ENCODE data around the gene BIN2.

BIN2 gene

DNA sequence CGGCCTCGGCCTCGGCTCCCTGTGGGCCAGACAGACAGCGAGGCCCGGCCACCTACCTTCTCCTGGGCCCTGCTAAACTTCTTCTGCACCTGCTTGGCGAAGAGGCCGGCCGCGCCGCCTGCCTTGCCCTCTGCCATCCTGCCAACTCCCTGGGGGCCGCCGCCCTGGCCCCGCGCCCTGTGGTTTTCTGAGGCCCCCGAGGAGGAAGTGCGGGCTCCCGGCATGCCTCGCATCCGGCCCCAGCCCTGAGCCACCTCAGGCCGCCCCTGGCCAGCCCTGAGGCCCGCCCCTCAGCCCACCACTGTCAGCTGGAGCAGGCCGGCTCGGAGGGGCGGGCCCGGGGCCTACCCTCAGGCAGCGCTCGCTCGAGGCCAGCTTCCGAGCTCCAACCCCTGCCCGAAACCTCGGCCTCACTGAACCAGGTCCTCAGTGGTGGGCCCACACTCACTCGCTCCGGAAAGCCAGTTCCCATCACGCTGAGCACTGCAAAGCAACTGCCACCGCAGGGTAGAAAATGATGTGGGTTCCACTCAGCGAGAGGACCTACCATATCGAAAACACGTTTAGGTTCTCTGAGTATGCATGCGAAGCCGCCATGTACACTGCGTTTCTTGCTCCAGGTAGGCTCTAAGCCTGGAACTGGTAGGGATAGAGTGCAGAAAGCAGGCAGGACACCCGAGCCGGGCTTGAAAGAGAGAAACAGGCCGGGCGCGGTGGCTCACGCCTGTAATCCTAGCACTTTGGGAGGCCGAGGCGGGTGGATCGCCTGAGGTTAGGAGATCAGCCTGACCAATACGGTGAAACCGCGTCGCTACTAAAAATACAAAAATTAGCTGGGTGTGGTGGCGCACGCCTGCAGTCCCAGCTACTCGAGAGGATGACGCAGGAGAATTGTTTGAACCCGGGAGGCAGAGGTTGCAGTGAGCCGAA, at the start of gene BIN2:
TSS of gene BIN2 (minus strand) at position 209 of the 930 bp plus-strand sequence. CDS start at position 137, 72 bp downstream.
- DNase-seq, result no peak

DNA sequence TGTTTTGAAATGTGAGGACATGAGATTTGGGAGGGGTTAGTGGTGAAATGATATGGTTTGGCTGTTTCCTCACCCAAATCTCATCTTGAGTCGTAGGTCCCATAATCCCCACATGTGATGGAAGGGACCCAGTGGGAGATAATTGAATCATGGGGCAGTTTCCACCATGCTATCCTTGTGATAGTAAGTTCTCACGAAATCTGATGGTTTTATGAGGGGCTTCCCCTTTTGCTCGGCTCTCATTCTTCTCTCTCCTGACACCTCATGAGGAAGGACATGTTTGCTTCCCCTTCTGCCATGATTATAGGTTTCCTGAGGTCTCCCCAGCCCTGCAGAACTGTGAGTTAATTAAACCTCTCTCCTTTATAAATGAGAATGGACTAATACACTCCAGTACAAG, 49.2 kb upstream of the BIN2 start:
- no peak for DNase-seq

DNA sequence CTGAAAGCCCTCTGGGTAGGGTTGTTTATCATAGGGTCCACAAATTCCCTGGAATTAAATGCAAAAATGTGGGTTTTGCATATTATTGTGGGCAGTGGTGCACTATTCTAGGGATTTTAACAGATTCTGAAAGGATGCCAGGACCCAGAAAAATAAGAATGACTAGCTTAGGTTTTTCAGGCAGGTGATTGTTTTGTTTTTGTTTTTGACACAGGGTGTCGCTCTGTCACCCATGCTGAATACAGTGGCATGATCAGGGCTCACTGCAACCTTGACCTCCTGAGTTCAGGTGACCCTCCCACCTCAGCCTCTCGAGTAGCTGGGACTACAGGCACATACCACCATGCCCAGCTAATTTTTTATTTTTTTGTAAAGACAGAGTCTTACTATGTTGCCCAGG, 48.0 kb upstream of the BIN2 start:
- no peak for DNase-seq

DNA sequence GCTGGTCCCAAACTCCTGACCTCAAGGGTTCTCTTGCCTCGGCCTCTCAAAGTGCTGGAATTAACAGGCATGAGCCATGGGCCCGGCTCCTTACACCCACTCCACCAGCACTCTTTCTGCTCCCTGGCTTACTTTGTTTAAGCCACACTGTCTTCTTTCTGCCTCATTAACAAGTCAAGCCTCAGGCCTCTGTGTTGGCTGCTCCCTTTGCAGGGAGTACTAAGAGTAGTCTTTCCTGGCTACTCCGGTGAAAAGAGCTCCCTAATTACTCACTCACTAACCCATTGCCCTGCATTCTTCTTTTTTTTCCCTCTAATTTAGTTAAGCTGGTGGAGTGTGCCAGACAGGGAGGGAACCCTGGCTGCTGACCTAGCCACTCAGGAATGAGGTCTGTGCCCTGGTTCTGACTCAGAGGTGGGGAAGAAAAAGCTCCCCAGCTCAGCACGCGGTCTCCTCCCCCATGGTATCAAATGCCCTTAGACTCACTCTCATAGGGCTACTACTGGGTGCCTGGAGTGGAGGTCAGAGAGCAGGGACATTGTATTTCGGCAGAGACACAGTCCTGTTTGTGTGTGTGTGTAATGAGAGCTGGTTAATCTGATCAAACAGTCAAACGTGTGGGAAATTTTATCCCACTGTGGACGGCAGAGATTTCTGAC, 47.5 kb upstream of the BIN2 start:
- peak; percentile 99 for DNase-seq

DNA sequence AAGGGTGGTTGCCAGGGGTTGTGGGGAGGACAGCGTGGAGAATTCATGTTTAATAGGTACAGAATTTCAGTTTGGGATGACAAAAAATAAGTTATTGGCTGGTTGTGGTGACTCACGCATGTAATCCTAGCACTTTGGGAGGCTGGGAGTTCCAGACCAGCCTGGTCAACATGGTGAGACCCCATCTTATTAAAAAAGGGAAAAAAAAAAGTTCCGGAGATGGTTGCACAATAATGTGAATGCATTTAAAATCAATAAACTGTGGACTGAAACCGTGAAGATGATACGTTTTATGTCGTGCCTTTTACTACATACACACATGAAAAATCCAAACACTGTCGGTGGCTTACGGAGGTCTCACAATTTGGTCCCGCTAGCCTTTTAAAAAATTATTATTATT, 46.7 kb upstream of the BIN2 start:
- no peak for DNase-seq

DNA sequence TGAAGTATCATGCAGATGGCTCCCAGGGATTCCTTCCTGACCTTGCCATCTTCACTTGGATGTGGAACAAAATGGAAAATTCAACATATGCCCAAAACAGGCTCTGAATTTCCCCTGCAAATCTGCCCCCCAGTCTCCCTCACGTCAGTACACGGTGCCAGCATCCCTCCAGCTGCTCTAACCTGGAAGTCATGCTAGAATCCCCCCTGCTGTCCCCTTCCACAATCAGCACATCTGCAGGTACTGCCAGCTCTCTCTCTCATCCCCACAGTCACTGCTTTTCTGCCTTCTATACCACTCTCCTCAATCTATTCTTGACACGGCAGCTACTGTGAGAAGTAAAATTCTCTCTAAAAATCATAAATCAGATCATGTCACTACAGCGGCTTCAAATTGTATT, 45.6 kb upstream of the BIN2 start:
- DNase-seq, result no peak

DNA sequence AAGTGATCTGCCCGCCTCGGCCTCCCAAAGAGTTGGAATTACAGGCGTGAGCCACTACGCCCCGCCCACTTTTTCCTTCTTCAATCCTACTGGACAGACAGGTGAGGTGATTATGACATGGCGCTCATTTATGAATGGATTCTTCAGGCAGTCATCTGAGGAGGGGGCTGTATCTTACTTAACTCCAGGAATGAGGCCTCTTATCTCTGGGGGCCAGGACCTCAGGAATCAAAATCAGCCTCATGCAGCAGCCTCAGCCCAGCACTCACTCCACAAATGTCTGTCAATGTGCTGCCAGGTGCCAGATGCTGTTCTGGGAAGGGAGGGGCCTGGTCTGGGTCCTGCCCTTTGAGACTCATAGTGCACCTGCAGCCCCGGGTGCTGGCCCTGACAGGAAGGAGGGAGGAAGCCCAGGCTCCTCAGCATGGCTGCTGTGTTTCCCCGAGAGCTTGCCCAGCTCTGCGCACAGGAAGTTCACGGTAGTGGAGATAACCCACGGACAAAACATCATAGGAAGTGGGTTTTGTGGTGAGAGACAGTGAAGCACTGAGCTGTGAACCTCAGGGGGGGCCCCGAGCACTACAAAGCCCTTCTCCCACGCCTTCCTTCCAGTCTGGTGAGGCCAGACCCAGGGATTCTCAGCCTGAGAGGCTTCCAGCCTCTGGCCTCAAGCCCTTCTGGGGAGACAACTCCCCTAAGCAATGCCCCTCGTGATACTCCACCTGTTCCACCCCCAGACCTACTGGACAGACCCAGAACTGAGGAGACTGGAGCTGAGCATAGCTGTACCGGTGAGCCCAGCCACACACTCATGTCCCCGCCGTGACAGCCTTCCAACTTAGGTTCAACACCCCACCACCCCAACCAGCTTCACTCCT, 44.9 kb upstream of the BIN2 start:
- DNase-seq, result peak; percentile 38

DNA sequence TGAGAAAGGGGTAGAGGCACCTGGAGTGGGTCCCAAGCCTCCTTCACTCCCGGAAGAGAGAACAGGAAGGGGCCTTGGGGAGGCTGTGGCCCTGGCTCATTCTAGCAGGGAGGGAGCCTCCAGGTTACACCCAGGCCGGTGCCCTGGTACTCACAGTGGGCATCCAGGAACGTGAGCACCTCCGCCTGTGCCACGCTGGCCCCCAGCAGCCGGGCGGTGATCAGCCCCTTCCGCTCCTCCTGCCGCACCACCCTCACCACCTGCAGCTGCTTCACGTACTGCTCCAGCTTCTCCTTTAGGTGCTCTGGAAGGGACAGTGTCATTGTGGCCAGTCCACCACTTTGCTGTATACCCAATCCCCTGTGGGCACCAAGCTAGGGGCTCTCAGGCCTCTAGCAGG, 41.3 kb upstream of the BIN2 start:
- no peak for DNase-seq

DNA sequence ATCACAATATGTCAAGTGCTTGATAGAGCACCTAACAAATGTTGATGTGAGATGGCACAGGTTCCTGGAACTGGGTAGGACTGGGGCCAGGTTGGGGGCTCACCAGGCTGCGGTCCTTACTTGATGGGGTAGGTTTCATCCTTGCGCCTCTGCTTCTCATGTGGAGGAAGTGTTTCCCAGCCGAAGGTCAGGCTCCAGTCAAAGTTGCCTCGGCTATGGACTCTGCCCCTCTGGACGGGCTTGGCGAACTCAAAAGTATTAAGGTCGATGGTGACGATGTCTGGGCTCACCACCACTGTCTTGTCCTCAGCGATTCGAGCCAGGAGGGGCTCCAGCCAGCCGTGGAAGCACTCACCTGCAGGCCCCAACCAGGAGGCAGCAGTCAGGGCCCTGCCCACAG, 40.0 kb upstream of the BIN2 start:
- no peak for DNase-seq

DNA sequence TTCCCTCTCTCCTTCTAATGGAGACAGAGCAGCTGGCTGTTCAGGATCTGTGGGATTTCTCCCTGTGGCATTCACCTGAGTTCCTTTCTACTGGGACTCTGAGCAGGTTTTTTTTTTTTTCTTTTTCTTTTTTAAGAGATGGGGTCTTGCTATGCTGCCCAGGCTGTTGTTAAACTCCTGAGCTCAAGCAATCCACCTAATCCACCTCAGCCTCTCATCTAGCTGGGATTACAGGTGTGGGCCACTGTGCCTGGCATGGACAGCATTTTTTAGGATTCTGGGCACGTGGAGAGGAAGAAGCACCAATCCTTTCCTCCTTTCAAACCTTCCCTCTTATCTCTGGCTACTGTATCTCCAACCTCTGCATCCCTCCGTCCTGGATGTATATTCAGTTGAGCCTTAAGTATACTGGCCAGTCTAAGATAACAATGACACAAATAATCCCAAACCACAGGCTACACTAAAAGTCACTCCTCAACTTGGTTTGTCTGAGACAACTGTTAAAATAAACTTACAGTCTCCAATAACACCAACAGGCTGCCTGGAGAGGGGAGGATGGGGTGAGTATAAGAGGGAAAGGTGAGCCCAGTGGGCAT, 38.9 kb upstream of the BIN2 start:
- no peak for DNase-seq

DNA sequence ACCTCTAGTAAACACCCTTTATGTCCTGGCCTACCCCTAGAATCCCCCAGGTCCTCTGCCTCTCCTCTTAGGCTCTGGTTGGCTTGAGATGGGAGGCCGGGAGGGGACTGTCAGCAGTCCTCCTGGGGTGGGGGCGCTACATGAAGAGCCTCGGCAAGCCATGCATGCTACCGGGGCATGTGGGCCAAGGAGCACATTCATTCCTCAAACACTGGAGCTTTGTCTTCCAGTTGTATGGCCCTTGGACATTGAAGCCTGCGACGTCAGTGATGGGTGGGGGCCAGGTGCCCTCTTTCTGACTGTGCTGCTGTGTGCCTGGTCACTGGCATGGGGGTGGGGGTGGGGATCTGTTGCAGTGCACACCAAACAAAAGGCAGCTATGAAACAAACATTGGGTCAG, 38.3 kb upstream of the BIN2 start:
- no peak for DNase-seq

DNA sequence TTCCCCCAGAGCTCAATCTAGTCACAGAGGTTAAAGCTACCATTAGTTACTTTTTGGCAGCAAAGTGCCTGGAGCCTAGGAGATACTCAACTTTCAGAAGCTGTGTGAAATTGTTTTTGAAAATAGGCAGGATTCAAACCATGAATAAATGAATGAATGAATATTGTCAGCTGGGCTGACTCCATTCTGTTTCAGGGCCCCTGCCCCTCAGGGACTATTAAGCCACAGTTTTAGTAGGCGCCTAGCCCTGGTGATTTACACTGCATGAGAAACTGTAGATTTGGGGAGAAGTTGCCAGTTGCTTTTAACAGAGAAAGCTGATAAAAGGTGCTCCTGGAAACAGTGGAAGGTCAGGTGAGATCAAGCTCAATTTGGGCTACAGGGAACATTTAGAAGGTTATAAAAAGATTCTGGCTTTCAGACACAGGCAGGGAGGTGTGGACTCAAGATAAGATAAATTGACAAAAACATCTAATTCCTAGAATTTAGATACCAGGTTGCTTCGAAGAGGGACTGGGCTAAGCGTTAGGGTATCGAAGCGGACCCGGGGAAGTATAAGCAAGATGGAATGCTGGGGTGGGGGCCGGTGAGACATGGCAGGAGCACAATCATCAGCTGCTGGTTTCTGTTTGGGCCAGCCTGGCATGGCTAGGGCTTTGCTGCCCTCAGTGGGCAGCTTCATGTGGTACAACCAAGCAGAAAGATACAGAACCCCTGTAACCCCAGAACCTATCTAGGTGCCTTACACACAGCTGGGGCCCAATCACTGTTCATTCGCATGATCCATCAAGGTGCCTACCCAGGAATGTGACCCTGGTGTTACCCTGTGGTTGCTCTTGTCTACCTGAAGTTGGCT, 37.4 kb upstream of the BIN2 start:
- no peak for DNase-seq

DNA sequence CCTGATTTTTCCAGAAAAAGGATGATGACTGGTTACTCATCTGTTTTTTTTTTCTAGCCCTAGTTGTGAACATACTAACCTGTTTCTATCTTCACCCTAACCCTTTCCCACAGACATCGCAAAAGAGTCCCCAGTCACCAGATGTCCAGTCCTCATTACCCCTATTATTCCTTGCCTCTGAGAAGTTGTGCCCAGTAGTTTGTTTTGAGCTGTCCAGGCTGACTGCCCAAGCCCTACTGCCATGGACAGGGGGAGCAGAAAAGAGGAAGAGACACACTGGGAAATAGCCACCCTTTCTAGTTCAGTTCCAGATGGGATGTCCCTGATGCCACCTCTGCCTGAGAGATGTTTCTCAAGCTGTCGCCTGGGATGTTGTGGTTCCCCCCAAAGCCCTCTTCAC, 36.3 kb upstream of the BIN2 start:
- DNase-seq, result no peak

DNA sequence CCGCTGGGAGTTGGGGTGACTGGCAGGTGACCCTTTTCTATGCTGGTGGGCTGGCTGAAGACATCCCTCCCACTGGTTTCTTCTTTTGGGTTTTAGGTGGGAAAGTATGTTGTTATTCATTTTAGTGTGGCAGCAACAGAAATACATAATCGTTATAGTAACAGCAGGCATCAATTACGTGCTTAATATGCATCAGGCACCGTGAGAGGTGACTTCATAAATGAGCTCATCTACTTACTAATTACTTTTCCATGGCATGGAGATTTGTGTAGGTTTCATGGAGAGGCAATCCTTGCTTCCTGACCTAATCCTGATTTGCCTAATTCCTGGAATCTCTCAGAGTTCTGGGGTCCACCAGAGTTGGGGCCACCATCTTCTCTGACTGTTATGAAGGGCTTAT, 35.9 kb upstream of the BIN2 start:
- DNase-seq, result no peak

DNA sequence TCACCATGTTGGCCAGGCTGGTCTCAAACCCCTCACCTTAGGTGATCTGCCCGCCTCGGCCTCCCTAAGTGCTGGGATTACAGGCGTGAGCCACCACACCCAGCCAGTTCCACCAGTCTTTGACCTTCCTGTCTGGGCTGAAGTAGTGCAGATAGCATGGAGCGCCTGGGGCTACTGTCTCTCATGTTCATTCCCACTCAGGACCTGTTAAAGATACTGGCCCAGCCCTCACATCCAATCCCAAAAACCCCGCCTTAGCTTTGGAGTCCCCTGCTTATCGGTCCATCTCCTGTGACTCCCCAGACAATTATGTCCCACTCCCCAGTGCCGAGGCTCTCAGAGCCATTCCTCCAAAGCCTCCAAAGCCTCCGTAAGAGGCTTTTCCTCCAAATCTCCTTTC, 34.5 kb upstream of the BIN2 start:
- no peak for DNase-seq

DNA sequence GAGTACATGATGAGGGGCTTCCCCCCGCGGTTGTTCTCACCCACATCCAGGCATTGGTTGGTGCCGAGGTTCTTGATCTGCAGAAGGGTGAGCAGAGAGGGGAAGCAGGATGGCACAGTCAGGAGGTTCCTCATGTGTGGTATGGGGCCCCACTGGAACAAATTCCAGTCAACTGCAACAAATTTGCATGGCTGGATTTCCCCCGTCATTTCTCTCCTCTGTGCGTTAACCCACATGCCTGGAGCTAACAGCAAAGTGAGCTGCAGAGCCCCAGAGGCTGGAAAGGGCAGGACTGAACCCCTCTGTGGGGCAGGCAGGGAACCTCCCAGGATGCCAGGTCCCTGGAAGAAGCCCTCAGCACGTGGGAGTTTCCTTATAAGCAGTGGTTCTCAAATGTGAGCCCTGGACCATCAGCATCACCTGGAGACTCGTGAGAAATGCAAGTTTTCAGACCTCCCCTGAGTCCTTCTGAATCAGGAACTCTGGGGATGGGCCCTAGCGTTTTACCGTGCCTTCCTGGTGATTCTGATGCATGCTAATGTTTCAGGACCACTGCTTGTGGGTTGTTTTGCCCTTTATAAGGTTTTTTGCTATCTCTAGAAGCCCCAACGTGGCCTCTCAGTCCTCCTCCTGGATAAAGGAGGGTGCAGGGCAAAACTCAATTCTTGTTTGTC, 33.5 kb upstream of the BIN2 start:
- DNase-seq, result no peak

DNA sequence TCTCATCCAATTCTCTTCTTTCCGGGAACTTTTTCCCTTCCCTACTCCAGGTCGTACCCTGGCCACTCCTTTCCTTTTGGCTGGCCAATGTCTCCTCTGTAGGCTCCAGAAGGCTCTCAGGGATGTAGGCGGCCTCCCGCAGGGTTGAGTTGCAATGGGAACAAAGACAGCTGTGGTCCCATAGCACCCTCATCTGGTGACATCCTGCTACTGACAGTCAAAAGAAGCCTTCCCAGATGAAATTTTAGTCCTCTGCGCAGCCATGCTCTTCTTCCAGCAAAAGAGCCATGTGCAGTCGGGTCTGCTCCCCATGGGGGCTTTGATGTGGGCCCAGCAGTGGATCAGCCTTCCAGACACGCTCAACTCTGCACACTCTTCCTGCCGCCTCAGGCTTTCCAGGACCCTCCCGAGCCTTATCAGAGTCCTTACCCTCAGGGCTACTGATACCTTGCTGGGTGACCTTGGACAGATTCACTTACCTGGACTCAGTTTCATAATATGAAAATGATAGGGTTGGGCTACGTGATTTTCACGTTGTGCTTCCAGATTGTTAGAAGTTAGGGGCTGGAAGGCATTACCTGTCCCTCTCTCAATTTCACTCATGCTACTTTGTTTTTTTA, 28.0 kb upstream of the BIN2 start:
- DNase-seq, result peak; percentile 61

DNA sequence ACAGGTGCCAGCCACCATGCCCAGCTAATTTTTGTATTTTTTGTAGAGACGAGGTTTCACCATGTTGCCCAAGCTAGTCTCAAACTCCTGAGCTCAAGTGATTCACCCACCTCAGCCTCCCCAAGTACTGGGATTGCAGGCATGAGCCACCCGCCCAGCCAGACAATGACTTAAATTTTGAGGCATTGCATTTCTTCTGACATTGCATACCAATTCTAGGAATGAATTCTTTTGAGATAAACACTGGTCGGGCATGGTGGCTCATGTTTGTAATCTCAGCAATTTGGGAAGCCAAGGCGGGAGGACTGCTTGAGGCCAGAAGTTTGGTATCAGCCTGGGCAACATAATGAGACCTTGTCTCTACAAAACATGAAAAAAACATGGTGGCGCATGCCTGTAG, 25.1 kb upstream of the BIN2 start:
- DNase-seq, result peak; percentile 73

DNA sequence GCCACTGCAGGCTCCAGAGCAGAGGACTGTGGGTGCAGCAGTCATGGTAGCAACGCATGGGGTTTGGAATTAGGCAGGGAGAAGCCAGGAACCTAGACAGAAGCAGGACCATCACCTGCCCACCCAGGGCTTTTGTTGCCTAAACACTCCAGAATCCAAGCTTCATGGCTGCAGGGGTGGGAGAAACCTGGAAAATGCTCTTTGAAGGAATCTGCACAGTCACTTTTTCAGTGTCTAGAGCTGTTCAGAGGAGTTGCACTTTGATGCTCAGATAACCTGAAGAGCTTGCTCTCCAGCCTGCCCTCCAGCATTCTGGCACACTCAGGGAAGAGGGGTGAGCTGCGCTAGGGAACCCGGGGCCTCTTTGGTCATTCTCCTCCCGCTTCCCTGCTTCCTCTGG, 24.1 kb upstream of the BIN2 start:
- DNase-seq, result no peak

DNA sequence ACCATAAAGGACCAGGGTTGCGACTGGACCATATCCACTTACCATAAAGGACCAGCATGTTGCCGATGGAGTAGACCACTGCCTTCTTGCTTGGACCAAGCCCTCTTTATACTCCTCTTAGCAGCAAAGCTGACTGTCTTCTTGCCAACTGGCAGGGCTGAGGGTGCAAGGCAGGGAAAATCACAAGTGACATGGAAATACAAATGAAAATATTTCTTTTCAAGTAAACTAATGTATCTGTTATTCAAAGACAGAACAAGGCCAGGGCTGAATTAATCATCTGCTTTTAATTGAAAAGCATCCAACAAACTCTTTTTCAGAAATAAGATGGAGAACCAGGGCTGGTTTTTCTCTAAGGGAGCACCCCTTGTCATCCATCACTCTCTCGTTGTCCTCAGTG, 22.6 kb upstream of the BIN2 start, which contains the start of gene CELA1:
TSS of gene CELA1 (minus strand) at position 99 of the 400 bp plus-strand sequence. CDS start at position 58, 41 bp downstream.
- DNase-seq, result no peak

DNA sequence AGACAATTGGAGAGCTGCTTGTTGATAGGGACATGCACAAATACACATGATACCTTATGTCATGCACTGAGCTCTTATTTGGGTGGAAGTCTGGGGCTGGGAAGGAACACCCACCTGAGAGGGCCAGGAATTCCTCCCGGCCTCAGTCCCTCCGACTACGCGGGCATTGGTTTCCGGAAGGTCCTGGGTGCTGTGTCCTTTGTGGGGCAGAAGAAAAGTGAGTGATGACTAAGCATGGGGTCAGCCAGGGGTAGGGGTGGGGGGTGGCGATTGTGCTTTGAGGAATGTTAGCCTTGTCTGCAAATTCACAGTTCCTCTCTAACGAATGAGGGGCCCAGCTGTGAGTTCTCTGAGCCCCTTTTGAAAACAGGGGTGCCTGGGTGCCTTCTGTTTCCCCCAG, 21.7 kb upstream of the BIN2 start:
- peak; percentile 40 for DNase-seq

Data from EL (cell line).